ENCODE data around the gene BTBD9.

Gene BTBD9

GRCh38 chr6:38323216-38323615, 316.5 kb downstream of the BTBD9 start:
- no peak for DNase-seq

- no peak for DNase-seq
These were observed 317.6 kb downstream of the BTBD9 start for GRCh38 chr6:38322138-38322537.

DNA sequence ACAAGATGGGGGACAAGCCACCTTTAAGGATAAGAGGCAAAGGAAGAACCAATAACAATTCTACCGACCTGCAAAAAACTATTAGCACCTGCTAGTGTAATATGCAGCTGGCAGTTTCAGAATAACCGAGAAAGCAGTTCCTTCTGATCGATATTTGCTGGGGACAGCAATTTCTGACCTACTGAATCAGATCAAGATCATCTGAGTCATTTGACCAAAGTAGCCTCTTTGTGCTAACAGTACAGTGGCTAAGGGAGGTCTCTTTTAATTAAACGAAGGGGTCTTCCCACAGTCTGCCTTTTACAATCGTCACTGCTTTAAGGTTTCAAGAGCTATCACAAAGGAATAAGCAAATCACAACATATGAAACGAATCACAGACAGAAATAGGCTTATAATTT, 318.9 kb downstream of the BTBD9 start:
- no peak for DNase-seq

- DNase-seq: no peak
These were observed 319.4 kb downstream of the BTBD9 start for GRCh38 chr6:38320358-38320757.

- no peak for DNase-seq
These were observed 320.2 kb downstream of the BTBD9 start for GRCh38 chr6:38319256-38320212.

GRCh38 chr6:38316099-38316868, 323.4 kb downstream of the BTBD9 start:
- no peak for DNase-seq

- DNase-seq: no peak
These were observed 328.5 kb downstream of the BTBD9 start for GRCh38 chr6:38311201-38311600.

GRCh38 chr6:38310061-38310460, 329.7 kb downstream of the BTBD9 start:
- no peak for DNase-seq

DNA sequence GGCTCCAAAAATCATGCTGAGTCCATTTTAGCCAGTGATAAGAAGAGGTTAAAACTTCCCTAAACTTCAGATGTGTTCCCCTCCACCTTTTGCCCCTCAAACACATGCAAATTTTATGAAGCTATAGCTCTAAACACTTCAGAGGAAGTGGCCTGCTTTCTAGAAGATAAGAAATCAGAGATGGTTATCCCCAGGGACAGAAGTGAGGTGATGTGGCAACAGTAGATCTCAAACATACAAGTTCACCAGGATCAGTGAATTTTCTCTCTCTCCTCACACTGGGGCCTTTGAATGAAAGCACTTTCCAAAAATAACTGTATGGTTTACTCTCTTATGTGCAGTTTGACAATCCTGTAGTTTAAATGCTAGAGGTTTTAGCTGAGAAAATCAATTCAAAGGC, 332.0 kb downstream of the BTBD9 start:
- DNase-seq: no peak

GRCh38 chr6:38306931-38307330, 332.8 kb downstream of the BTBD9 start:
- DNase-seq: no peak

DNA sequence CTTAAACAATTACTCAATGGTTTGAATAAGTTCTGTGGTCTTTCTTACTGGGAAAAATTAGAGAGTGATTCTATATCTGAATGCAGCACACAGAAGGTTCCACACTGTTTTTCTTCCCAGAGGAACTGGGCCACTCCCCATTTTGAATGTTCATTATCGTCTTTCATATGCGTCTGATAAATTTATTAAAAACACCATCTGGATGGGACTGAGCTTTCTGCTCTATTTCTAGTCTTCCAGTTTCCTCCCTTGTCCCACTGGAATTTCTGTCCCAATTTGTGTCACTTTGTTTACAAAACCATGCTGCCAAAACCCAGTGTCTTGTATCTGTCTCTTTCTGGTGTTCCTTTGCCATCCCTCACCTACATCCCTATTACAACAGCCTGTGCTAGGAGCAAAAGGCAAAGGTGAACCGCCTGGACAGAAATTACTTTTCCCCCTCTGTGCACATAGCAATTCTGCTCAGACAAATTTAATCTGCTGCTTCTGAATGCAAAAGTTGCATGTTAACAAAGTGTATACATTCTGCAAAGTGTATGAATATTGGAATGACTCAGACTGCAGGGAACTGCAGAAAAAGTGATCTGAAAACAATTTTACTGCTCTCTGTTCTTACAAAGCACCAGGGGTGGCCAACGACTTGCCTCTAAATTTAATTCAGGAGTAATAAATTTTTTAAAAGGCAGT, 333.6 kb downstream of the BTBD9 start:
- DNase-seq: no peak

DNA sequence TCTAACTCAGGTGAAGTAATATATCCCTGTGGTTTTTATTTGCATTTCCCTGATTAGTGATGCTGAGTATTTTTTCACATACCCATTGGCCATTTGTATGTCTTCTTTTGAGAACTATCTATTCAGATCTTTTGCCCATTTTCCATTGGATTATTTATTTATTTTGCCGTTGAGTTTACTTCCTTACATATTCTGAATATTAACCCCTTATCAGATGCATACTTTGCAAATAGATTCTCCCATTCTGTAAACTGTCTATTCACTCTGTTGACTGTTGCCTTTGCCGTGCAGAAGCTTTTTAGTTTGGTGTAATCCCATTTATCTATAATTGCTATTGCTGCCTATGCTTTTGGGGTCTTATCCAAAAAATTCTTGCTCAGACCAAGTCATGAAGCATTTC, 336.9 kb downstream of the BTBD9 start:
- DNase-seq: no peak

DNA sequence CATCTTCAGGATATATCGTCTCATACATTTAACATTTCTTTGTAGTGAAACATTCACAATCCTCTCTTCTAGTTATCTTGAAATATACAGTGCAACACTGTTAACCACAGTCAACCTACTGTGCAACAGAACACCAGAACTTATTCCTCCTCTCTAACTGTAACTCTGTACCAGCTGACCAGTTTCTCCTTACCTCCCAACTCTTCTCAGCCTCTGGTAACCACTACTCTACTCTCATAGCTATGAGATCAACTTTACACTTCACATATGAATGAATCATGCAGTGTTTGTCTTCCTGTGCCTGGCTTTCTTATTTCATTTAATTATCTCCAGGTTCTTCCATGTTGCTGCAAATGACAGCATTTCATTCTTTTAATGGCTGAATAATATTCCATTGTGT, 337.6 kb downstream of the BTBD9 start:
- no peak for DNase-seq

DNA sequence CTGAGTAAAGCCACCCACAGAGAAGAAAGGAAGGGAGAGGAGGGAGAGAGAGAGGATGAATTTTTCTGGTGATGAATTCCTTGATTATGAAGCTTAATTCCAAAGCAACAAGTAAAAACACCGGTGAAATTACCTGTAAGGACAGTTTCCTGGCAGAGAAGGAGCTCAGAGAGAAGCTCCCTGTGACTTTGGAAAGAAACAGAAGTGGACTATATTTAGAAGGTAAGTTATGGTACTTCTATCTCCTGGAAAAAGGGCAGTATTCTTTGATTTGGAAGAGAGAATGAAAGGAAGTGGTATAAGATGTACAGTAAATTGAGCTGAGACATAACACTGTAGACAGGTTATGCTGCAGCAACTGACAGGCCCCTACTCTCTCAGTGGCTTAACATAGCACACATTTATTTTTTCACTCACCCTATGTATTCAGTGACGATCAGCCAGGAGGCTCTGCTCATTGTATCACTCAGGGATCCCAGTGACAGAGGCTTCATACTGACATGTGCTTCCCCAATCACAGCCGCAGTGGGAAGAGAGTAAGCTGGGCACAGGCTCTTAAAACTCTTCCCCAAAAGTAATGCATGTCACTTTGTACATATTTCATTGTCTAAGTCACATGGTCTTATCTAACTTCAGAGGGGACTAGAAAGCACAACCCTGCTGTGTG, 349.5 kb downstream of the BTBD9 start:
- no peak for DNase-seq

DNA sequence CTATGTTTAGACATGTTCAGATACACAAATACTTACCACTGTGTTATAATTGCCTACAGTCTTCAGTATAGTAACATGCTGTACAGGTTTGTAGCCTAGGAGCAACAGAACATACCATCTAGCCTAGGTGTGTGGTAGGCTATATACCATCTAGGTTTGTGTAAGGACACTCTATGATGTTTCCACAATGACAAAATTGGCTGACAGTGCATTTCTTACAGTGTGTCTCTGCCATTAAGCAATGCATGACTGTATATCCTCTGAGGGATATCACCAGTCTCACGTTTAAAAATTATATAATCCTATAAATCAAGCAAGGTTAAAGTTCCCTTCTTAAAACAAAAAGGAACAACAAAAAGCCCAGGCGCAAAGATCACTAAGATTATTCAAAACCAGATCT, 352.2 kb downstream of the BTBD9 start:
- no peak for DNase-seq

- DNase-seq: no peak
These were observed 354.8 kb downstream of the BTBD9 start for GRCh38 chr6:38284802-38285394.

DNA sequence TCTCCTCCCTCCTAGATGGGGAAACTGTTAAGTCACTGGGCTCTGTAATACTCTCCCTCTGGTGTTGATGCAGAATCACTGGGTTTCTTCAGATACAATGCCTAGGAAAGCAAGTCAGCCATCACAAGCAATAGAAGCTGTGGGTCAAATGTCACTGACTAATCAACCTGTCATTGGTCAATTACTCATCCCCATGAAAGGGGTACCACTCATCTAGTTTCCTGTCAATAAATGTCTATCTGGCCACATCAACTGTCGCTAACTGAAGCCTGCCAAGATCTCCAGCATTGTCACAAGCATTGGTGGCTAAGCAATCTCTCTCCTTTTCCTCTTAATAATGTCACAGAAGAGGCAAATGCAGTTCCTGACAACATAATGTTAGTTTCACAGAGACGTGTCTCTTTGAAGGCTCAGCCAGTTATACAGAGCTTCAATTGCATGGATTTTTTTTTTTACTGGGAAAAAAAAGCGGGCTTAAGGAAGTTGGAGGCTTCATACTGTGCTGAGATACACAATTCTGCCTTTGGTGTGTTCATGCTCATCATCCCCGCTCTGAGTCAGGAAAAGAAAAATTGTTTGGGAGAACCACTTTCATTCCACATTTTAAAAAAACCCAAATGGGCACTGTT, 355.9 kb downstream of the BTBD9 start:
- DNase-seq: no peak

GRCh38 chr6:38282911-38283310, 356.8 kb downstream of the BTBD9 start:
- DNase-seq: no peak

DNA sequence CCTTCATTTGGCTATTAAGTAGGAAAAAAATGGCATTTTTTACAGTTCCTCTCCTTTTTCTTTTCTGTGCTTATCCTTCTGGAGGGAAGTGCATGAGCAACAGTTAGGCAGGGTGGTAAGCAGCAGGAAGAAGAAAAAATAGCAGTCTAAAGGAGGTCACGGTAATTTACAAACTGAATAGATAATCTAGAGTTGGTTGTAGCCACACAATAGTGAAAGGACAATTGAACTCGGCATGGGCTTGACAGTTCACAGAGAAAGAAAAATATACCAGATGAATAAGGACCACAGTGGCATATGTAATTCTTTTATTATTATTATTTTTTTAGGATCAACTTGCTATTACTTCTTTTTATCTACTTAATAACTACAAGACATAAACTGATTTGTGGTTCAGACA, 358.6 kb downstream of the BTBD9 start:
- no peak for DNase-seq

DNA sequence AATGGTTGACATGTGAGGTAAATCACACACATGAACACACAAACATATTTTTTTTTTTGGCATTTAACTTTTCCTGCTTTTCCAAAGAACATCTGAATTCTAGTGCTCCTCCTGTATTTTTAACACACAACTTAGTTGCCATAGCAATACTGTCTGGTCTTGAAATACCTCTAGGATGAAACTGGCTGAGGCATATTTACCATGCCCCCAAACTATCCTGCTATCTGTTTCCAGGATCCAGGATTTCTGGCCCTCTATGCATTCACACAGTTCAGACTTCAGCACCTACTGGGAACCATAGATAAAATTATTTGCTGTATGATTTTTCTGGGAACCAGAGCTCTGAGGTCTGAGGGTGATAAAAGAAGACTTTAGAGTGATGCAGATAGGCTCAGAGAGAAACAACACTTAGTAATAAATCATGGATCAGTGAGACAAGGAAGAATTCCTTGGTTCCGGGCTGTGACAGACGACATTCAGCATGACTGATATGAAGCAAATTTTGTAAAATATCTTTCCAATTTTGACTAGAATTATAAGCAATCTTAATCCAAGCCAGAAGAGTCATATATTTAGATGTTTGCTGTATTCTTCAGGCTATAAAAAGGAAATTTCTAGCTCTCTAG, 359.7 kb downstream of the BTBD9 start:
- no peak for DNase-seq

DNA sequence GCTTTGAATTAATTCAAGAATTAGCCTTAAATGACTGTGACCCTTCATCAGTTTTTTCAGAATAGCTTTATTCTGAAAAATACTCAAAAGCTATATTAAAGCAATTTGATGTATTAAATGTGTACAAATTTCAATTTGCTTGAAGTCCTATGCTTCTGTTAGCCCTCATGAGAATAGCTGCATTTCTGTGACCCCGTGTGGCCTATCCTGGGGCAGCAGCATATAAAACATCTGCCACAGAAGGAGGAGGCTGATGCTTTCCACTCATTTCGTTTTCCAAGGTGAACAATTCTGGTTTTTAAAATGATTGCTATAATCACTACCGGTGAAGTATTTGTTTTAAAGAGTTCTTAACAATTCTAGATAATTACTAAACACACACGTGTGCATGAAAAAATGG, 360.3 kb downstream of the BTBD9 start:
- DNase-seq: no peak

- DNase-seq: no peak
These were observed 366.4 kb downstream of the BTBD9 start for GRCh38 chr6:38273325-38273724.

Data from SHP77 treated with DMSO at 0.1 percent for 48 hours (cell line).